GM19240 (cell line): ENCODE results near the gene CFAP54.

Experiments
- DNase-seq: peaks from one replicate; pipeline ENCODE4 v3.0.0; 2011; ENCODE audit warnings: low spot score; ENCODE audit not compliant: insufficient read length

The CFAP54 gene

GRCh38 chr12:96749999-96750398 lies 260.6 kb downstream of the CFAP54 start:
- DNase-seq = no peak

- no peak for DNase-seq
Measured at GRCh38 chr12:96751626-96752025, 262.2 kb downstream of the CFAP54 start.

- no peak for DNase-seq
Measured at GRCh38 chr12:96752211-96752610, 262.8 kb downstream of the CFAP54 start.

GRCh38 chr12:96766232-96766631 lies 276.9 kb downstream of the CFAP54 start:
- no peak for DNase-seq

GRCh38 chr12:96769400-96769799 lies 280.0 kb downstream of the CFAP54 start:
- DNase-seq = no peak

- no peak for DNase-seq
Measured at GRCh38 chr12:96770219-96771102, 281.1 kb downstream of the CFAP54 start.

- no peak for DNase-seq
Measured at GRCh38 chr12:96773031-96773430, 283.7 kb downstream of the CFAP54 start.

GRCh38 chr12:96774496-96775256 lies 285.3 kb downstream of the CFAP54 start:
- DNase-seq = no peak

- DNase-seq = no peak
Measured at GRCh38 chr12:96776908-96777307, 287.5 kb downstream of the CFAP54 start.

GRCh38 chr12:96780330-96780729 lies 291.0 kb downstream of the CFAP54 start:
- DNase-seq = no peak

- DNase-seq = no peak
Measured at GRCh38 chr12:96786791-96787190, 297.4 kb downstream of the CFAP54 start.

GRCh38 chr12:96803969-96804368 lies 314.6 kb downstream of the CFAP54 start:
- no peak for DNase-seq

GRCh38 chr12:96806272-96806671 lies 316.9 kb downstream of the CFAP54 start:
- DNase-seq = no peak

- DNase-seq = no peak
Measured at GRCh38 chr12:96807741-96808140, 318.4 kb downstream of the CFAP54 start.

- DNase-seq = no peak
Measured at GRCh38 chr12:96808587-96808986, 319.2 kb downstream of the CFAP54 start.

- no peak for DNase-seq
Measured at GRCh38 chr12:96809522-96809921, 320.1 kb downstream of the CFAP54 start.

GRCh38 chr12:96810057-96810456 lies 320.7 kb downstream of the CFAP54 start:
- no peak for DNase-seq

GRCh38 chr12:96810477-96810876 lies 321.1 kb downstream of the CFAP54 start:
- DNase-seq = no peak

- DNase-seq = no peak
Measured at GRCh38 chr12:96811083-96811482, 321.7 kb downstream of the CFAP54 start.

- DNase-seq = no peak
Measured at GRCh38 chr12:96812153-96812552, 322.8 kb downstream of the CFAP54 start.

GRCh38 chr12:96814200-96814599 lies 324.8 kb downstream of the CFAP54 start:
- DNase-seq = no peak

GRCh38 chr12:96821592-96821991 lies 332.2 kb downstream of the CFAP54 start:
- no peak for DNase-seq

- DNase-seq = no peak
Measured at GRCh38 chr12:96822641-96823040, 333.3 kb downstream of the CFAP54 start.
